Activated CD4-positive, alpha-beta T cell treated with anti-CD3 and anti-CD28 coated beads for 48 hours (primary cell): ENCODE measurements around the gene PAN2.
"Not testable (repeated sequence)": the region's sequence is repeated elsewhere in the genome, so short reads cannot be mapped to it uniquely, and the experiment has no call there.

Experiments
- DNase-seq: peaks from one replicate; pipeline ENCODE4 v3.0.0-alpha.2; 2020

The PAN2 gene

DNA sequence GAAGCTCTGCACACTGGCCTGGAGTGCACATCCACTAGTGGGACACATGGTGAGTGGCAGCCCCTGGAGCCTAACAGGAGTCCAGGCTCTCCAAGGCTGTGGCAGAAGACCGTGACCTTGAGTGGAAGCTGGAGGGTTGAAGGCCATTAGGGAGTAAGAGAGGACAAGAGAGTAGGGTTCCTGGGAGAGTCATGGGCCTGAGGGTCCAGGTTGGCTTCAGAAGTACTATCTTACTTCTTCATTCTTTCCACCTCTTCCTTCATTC is 5.3 kb upstream of the PAN2 start:
- no peak for DNase-seq

DNA sequence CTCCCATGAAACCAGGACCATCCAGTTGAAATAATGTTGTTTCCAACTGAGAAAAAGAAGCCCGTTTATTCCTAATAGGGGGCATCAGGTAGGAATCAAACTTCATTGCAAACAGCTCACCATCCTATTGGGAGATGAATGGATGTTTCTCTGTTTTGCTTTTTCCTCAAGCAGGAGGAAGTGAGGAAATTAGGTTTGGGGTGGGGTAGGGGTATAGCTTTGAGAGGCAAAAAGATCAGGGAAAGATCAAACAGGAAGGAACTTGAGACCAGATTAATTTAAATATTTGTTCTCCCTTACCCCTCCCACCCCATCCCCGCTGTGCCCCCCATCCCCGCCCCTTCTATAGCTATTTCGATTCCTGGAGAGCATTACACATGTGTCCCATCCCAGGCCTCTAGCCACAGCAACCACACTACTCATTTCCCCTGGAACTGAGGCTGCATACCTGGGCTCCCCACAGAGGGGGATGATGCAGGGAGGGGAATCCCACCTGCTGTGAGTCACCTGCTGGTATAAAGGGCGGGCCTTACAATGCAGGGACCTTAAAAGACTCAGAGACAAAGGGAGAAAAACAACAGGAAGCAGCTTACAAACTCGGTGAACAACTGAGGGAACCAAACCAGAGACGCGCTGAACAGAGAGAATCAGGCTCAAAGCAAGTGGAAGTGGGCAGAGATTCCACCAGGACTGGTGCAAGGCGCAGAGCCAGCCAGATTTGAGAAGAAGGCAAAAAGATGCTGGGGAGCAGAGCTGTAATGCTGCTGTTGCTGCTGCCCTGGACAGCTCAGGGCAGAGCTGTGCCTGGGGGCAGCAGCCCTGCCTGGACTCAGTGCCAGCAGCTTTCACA is 4.7 kb upstream of the PAN2 start, which contains the start of gene IL23A:
TSS of gene IL23A (plus strand) at position 577 of the 850 bp plus-strand sequence. CDS start at position 738, 161 bp downstream.
- peak; percentile 91 for DNase-seq

DNA sequence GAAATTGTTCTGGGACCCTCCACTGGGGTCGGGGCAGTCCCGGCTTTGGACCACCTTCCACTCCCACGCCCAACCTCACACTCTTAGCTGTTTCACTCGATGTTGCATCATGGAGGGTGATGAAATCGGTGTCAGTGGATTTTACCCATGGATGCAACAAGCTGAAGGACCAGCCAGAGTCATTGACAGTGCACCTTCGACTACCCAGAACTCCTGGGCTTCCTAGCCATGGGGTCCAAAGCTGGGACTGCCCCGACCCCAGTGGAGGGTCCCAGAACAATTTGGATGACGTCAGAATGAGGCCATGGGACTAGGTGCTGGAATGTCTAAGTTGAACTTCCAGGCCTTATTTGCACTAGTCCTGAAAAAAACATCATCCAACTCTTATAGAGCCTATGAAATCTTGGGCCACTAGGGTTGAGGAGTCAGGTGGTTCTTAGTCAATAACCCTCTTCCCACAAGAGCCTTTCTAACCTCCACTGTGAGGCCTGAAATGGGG is 4.0 kb upstream of the PAN2 start:
- no peak for DNase-seq

DNA sequence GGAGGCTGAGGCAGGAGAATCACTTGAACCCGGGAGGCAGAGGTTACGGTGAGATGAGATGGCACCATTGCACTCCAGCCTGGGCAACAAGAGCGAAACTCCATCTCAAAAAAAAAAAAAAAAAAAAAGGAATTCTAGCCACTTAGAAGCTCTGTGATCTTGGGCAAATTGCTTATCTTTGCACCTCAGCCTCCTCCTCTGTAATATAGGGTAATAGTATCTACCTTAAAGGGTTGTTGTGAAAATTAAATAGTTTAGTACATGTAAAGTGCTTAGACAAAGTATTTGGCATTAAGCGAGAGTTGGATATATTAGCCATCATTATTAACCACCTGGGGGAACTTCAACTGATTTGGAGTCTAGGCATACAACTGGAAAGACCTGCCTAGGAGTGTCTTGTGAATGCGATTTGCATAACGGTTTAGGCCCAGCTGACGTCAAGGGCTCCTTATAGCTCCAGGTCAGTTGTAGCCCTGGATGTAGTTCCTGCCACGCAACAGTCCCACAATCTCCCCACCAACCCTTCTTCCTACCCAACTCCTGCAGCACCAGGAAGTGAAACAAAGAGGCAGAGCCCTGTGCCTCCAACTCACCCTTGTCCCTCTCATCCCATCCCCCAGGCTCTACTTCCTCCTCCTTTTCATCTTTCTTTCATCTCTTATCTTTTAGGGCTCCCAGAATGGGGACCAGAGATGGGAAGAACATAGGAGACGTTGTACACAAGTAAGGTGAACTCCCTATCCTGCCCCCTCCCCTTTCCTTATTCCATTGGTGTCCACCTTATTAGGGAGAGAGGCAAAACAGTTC is 2.8 kb upstream of the PAN2 start:
- DNase-seq: no peak

DNA sequence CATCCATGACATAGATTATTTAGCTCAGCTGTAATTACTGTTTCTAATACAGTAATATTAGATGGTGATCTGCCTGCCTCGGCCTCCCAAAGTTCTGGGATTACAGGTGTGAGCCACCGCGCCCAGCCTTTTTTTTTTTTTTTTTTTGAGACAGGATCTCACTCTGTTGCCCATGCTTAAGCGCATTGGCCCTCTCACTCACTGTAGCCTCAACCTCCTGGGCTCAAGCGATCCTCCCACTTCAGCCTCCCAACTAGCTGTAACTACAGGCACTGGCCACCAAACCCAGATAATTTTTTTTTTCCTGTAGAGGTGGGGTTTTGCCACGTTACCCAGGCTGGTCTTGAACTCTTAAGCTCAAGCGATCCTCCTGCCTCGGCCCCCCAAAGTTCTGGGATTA is 1.7 kb upstream of the PAN2 start:
- not testable (repeated sequence) for DNase-seq

DNA sequence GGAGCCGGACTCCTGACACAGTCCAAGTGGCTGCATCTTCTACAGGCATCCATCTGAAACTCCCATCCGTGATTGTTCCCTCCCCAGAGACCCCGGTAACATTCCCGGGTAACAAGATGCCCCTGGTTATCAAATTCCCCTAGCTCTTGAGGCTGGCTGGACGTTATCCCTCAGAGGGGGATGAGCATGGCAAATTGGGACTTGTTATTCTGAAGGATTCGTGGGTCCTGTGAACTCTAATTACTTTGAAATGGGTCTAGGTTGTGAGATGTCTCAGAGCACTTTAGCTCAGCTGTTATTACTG is 642 bp upstream of the PAN2 start:
- no peak for DNase-seq

DNA sequence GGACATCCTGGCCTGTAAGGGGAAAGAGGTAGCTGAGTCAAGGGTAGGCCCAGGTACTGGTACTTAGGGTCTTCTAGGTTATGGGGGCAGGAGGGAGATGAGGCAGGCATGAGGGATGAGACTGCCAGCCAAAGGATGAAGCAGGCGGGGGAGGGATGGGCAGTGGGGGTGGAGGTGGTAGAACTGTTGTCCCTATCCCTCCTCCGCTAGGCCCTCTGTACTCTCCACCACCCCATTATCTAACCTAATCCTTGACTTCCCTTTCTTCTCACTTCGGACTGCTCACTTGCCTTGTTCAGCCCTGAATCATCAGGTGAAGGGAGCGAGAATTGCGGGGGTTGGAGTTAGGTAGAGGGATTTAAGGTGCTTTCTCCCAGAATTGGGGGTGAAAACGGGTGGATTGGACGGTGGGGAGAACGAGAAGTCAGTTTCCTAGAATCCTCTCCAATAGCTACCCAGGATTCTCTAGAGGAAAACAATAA is 562 bp downstream of the PAN2 start:
- DNase-seq: no peak

DNA sequence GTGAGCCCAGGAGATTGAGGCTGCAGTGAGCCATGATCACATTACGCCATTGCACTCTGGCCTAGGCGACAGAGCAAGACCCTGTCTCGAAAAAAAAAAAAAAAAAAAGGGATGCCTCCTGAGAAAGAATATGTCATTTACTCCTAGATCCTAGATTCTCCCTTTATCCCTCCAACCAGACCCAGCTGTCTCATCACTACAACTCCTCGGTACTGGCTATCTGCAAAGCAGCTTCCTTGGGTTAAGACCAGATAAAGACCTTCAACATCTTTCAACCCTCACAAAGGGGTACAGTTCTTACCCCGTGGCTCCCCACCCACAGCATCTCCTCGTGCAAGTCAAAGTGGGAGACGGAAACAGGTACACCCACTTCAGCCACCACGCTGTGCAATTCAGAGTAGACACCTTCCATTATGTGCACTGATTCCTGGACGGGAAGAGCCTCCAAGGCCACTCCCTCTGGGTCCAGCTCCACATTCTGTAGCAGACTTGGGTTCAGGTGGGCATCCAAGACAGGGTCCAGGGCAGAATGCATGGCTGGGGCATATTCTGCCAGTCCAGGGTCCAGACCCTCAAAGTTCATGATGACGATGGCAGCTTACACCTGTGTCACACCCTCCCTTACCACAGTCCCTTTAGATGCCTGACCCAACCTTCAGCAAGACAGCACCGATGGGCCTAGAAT is 1.1 kb downstream of the PAN2 start:
- no peak for DNase-seq

DNA sequence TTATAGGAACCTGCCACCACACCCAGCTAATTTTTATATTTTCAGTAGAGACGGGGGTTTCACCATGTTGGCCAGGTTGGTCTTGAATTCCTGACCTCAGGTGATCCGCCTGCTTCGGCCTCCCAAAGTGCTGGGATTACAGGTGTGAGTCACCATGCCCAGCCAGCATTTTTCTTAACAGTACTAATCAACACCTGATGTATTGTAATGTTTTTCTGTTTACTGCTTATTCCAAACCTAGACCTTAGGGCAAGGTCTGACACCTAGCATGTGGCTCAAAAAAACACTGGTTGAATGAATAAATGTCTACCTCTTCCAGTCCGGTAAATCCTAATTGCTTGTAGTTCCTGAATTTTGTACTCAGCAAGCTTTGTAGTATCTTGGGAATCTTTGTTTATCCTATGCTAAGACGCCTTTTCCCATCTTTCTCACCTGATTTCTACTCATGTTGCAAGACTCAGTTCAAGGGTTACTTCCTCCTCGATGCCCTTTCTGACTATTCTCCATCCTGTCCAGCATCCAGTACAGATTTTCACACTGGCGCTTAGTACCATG is 2.8 kb downstream of the PAN2 start:
- DNase-seq: no peak

DNA sequence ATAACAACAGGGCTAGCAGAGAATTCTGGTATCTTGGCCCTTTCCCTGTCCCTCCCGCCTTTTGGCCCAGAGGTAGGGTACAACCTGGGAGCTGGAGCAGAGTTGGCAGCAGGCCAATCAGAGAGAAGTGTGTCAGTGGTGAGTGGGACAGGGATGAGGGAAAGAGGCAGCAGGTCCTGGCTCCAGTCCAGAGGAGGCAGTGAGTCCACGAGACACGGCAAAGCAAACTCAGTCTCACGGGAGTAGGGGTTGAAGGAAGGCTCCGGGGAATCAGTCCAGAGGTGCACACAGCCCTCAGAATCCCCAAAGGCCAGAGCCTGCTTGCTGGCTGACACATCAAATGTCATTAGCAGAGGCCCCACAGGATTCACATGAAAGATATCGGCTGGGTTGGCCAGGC is 7.3 kb downstream of the PAN2 start:
- DNase-seq: no peak

DNA sequence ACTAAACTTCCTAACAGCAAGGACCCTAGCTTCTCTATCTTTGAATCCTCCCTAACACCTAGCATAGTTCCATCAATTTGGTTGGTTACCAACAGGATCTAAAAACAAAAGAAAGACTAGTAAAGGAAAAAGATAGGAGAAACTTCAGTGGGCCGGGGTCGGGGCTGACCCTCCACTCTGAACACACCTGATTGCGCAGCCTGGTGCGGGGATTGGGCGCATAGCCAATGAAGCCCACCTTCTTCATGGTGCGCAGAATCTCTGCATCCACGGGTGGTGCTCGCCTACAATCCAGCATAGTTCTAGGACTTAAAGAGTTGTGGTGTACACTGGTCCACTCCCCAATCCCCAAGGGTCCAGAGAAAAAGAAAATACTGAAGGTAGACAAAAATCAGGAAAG is 7.7 kb downstream of the PAN2 start:
- DNase-seq: no peak

DNA sequence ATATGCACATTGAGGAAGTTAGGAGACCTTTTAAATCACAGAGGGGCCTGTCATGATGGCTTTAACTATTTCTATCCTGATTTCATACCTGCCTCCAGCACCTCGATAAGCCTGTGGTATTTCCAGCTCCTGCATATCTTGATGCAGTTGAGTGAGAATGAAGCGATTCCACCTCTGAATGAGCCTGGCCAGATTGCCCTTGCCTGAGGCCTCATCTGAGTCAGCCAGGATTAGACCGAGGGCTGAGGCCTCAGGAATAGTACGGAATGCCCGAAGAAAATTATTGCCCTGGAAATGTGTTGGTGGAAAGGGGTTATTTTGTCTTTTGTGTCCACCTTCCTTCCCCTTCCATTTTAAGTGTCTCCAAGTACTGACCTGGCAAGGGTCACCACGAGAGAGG is 9.6 kb downstream of the PAN2 start:
- DNase-seq: no peak

DNA sequence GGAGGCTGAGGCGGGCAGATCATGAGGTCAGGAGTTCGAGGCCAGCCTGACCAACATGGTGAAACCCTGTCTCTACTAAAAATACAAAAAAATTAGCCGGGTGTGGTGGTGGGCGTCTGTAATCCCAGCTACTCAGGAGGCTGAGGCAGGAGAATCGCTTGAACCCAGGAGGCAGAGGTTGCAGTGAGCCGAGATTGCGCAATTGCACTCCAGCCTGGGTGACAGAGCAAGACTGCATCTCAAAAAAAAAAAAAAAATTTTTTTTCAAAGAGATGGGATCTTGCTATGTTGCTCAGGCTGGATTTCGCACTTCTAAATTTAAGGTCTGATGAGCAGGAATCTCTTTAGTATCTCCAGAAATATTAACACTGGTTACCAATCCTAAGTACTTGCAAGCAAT is 12.2 kb downstream of the PAN2 start:
- not testable (repeated sequence) for DNase-seq

DNA sequence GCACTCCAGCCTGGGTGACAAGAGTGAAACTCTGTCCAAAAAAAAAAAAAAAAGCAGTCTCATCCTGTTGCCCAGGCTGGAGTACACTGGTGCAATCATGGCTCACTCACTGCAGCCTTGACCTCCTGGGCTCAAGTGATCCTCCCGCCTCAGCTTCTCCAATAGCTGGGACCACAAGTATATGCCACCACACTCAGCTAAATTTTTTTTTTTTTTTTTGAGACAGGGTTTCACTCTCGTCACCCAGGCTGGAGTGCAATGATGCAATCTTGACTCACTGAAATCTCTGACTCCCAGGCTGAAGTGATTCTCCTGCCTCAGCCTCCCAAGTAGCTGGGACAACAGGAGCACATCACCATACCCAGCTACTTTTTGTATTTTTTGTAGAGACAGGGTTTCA is 12.8 kb downstream of the PAN2 start:
- peak; percentile 32 for DNase-seq

DNA sequence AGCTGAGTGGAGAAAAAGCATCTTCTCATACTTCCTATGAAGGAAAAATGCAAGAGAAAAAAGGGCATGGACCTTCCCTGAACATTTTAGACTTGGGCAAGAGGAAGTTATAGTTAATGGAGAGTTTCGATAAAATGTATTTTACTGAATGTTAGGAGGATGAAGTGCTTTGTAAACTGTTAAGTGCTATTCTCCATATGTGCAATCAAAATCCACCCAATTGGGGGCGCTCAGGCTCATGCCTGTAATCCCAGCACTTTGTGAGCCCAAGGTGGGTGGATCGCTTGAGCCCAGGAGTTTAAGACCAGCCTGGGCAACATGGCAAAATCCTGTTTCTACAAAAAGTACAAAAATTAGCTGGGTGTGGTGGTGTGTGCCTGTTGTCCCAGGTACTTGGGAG is 16.1 kb downstream of the PAN2 start:
- no peak for DNase-seq

DNA sequence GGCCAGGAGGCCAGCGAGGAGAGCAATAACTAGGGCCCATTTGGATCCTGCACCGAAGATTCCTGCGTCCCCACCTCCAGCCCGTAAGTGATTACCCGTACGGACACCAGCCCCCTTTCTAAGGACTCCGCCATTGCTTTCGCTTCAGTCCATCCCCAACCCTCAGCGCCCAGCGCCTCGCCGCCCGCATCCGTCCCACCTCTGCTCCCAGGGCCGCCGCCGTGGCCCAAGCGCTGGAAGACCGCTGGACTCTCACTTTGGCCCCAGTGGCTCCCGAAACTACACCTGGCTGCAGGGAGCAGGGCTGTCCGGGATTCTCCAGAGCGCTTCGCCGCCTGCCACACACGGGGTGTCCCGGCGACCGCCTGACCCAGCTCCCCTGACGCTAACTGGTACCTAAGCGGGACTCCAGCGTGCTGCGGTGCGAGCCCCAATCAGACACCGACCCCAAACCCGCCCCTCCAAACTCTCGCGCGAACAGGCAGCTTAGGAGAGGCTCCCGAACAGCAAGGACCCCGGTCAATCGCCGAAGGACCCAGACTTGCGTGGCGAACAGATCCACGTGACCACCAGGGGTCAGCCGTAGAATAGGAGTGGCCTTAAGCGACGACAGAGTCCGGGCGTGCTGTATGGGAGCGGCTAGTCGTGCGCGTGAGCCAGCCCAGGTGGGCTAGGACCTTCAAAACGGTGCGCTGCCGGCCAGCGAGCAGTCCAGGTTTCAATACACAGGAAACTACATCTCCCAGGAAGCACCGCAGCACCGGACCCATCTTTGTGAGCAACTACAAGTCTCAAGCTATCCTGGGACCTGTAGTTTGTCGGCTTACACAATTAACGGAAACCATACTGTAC is 18.0 kb downstream of the PAN2 start, which contains the start of gene CNPY2:
TSS of gene CNPY2 (minus strand) at position 367 of the 852 bp plus-strand sequence. CDS start 771 bp downstream, outside the sequence.
- peak; percentile 96 for DNase-seq

DNA sequence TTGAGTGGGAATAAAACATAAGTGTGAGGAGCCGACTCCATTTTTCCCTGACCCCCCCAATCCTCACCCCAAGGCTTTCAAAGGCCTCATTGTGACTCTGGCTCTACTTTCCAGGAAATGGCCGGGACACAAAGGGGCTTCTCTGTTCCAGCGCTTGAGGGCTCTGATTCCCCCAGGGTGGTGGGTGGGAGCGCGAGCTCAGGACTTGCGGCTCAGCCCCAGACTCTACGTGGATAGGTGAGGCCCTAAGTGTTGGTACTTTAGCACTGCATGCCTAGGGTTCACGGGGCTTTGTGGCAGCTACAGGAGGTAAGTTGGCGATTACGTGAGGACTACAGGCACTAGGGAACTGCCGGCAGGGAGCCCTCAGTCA is 18.6 kb downstream of the PAN2 start:
- DNase-seq: peak; percentile 28

DNA sequence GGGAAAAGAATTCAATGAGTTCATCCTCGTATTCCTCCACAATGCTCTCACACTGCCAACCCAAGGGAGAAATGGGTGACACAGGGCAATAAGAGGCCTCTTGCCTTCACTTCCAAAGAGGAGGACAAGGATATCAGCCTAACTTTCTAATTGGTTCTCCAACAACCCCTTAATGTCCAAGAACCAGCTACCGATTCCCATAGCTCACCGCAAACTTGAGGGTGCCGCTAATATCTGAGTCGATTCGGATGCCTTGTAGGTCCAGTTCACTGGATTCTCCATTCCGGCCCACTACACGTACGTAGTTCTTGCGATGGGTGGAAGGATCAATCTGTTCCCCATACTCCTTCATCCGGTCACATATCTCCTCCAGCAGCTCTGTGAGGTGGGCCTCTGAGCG is 22.8 kb downstream of the PAN2 start:
- no peak for DNase-seq

DNA sequence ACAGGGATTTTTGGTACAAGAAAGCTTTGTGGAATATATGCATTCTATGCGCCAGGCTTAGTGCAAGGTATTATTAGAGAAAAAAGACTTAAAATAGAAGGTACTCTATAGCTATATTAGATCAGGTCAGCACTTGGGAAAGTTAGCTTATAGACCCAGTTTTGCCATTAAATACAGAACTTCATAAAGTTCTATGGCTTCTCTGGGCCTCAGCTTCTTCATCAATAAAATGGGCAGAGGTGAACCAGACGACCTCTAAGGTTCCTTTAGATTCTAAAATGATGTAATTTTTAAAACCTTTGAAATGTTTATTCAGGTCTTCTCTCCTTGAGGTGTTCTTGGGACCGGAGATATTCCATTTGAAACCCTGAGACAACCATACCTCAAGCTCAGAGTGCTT is 25.1 kb downstream of the PAN2 start:
- no peak for DNase-seq

DNA sequence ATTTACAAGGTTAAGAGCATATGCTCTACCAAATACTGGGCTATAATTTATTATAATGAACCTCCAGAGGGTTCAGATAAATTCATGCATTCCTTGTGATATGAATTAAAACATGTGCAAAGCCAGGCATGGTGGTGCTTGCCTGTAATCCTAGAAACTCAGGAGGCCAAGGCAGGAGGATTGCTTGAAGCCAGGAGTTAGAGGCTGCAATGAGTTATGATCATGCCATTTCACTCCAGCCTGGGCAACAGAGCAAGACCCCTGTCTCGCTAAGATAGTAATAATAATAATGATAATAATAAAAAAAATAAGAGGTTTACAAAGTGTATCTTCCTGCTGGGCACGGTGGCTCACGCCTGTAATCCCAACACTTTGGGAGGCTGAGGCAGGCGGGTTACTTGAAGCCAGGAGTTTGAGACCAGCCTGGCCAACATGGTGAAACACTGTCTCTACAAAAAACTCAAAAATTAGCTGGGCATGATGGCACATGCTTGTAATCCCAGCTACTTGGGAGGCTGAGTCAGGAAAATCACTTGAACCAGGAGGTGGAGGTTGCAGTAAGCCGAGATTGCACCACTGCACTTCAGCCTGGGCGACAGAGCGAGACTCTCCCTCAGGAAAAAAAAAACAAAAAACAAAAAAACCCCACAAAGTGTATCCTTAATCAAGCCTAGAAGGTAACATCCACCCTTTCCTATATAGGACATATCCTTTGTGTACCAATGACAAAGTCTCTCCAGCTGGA is 26.4 kb downstream of the PAN2 start:
- no peak for DNase-seq

DNA sequence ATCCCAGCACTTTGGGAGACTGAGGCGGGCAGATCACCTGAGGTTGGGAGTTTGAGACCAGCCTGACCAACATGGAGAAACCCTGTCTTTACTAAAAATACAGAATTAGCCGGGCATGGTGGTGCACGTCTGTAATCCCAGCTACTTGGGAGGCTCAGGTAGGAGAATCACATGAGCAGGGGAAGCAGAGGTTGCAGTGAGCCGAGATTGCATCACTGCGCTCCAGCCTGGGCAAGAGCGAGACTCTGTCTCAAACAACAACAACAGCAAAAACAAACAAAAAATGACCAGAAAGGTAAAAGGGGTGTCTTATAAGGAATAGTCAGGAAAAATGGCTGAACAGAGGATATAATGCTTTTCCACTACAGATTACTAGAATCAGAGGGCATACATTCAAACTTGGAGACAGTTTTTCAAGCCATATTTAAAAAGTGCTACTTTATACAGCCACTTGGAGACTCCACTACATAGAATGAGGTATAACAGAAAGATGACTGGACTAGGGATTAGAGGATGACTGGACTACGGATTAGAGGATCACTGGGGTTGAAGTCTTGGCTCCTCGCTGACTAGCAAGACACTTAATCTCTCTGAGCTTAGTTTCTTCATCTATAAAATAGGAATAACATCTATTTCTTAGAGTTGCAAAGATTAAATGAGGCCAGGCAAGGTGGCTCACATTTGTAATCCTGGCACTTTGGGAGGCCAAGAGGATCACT is 28.8 kb downstream of the PAN2 start:
- DNase-seq: no peak
